NCI-H2227 (cell line): Measurements from ENCODE around the gene GPC3.
"Not testable (repeated sequence)": the region's sequence is repeated elsewhere in the genome, so short reads cannot be mapped to it uniquely, and the experiment has no call there.

Experiments
- DNase-seq: peaks from one replicate; lab custom pipeline; 2025; ENCODE audit not compliant: unreplicated experiment; lab: John Stamatoyannopoulos, UW

Gene GPC3

GRCh38 chrX:133999031-133999705 is 13.8 kb upstream of the GPC3 start:
- no peak for DNase-seq

- no peak for DNase-seq
Measured at GRCh38 chrX:133995759-133996158, 10.4 kb upstream of the GPC3 start.

- no peak for DNase-seq
Measured at GRCh38 chrX:133994576-133994975, 9.2 kb upstream of the GPC3 start.

GRCh38 chrX:133992882-133993281 is 7.5 kb upstream of the GPC3 start:
- no peak for DNase-seq

GRCh38 chrX:133991814-133992213 is 6.4 kb upstream of the GPC3 start:
- no peak for DNase-seq

GRCh38 chrX:133991057-133991456 is 5.7 kb upstream of the GPC3 start:
- DNase-seq, result not testable (repeated sequence)

GRCh38 chrX:133989993-133990392 is 4.6 kb upstream of the GPC3 start:
- DNase-seq, result no peak

GRCh38 chrX:133989490-133989889 is 4.1 kb upstream of the GPC3 start:
- DNase-seq, result no peak

GRCh38 chrX:133988010-133988409 is 2.6 kb upstream of the GPC3 start:
- DNase-seq, result no peak

- no peak for DNase-seq
Measured at GRCh38 chrX:133987188-133987587, 1.8 kb upstream of the GPC3 start.

- DNase-seq, result no peak
Measured at GRCh38 chrX:133985967-133986683, 731 bp upstream of the GPC3 start.

GRCh38 chrX:133984857-133985163 is 584 bp downstream of the GPC3 start:
- DNase-seq, result no peak

GRCh38 chrX:133983974-133984845 is 1.2 kb downstream of the GPC3 start:
- DNase-seq, result no peak

- no peak for DNase-seq
Measured at GRCh38 chrX:133983256-133983973, 2.0 kb downstream of the GPC3 start.

- no peak for DNase-seq
Measured at GRCh38 chrX:133981924-133982323, 3.5 kb downstream of the GPC3 start.

GRCh38 chrX:133980832-133981588 is 4.4 kb downstream of the GPC3 start:
- no peak for DNase-seq

- no peak for DNase-seq
Measured at GRCh38 chrX:133980406-133980805, 5.0 kb downstream of the GPC3 start.

GRCh38 chrX:133979641-133980230 is 5.7 kb downstream of the GPC3 start:
- no peak for DNase-seq

- no peak for DNase-seq
Measured at GRCh38 chrX:133973704-133974103, 11.7 kb downstream of the GPC3 start.

- DNase-seq, result no peak
Measured at GRCh38 chrX:133972916-133973315, 12.5 kb downstream of the GPC3 start.
